SK-N-SH treated with all-trans-retinoic acid at 6 μM for 48 hours (cell line): ENCODE measurements around the gene KRTAP24-1.

ENCODE experiments used
- ATAC-seq: fragments of 200-7000 bp; cut with Tn5 transposase; 3 replicates; pipeline ENCODE4 v1.9.1; 2020; ENCODE audit warnings: mild to moderate bottlenecking, moderate library complexity
- BACH2 ChIP-seq: fragments of 250-450 bp; sonication (Bioruptor Pico); IDR thresholded peaks from 2 replicates; pipeline ENCODE4 v1.9.0; 2021; ENCODE audit warnings: mild to moderate bottlenecking, borderline replicate concordance
- ESRRG ChIP-seq: fragments of 250-450 bp; sonication (Bioruptor Pico); IDR thresholded peaks from 2 replicates; pipeline ENCODE4 v1.6.1; 2021; ENCODE audit warnings: mild to moderate bottlenecking
- GLIS3 ChIP-seq: fragments of 250-450 bp; sonication (Bioruptor Pico); IDR thresholded peaks from 2 replicates; pipeline ENCODE4 v1.5.0; 2020; ENCODE audit warnings: mild to moderate bottlenecking, moderate library complexity
- ISL1 ChIP-seq: fragments of 250-450 bp; sonication (Bioruptor Pico); IDR thresholded peaks from 2 replicates; pipeline ENCODE4 v2.1.2; 2022; ENCODE audit warnings: mild to moderate bottlenecking, moderate library complexity
- OSR1 ChIP-seq: fragments of 250-450 bp; sonication (Bioruptor Pico); IDR thresholded peaks from 2 replicates; pipeline ENCODE4 v1.8.0; 2022; ENCODE audit warnings: moderate library complexity, mild to moderate bottlenecking, inconsistent platforms
- PPARA ChIP-seq: fragments of 250-450 bp; sonication (Bioruptor Pico); IDR thresholded peaks from 2 replicates; pipeline ENCODE4 v1.5.0; 2020; ENCODE audit warnings: mild to moderate bottlenecking, borderline replicate concordance
- RARB ChIP-seq: fragments of 250-450 bp; sonication (Bioruptor Pico); IDR thresholded peaks from 2 replicates; pipeline ENCODE4 v1.8.0; 2021; ENCODE audit warnings: mild to moderate bottlenecking, moderate library complexity
- SNAI2 ChIP-seq: fragments of 250-450 bp; sonication (Bioruptor Pico); IDR thresholded peaks from 2 replicates; pipeline ENCODE4 v1.5.0; 2020; ENCODE audit warnings: mild to moderate bottlenecking, moderate library complexity
- TOX ChIP-seq: fragments of 250-450 bp; sonication (Bioruptor Pico); IDR thresholded peaks from 2 replicates; pipeline ENCODE4 v1.8.0; 2021; ENCODE audit warnings: mild to moderate bottlenecking, moderate library complexity, borderline replicate concordance
- TSHZ2 ChIP-seq: fragments of 250-450 bp; sonication (Bioruptor Pico); IDR thresholded peaks from 2 replicates; pipeline ENCODE4 v1.5.0; 2020; ENCODE audit warnings: mild to moderate bottlenecking, moderate library complexity
- ZC3H10 ChIP-seq: fragments of 250-450 bp; sonication (Bioruptor Pico); IDR thresholded peaks from 2 replicates; pipeline ENCODE4 v1.5.1; 2021; ENCODE audit warnings: mild to moderate bottlenecking, moderate library complexity
- ZFP30 ChIP-seq: fragments of 450-650 bp; formaldehyde crosslinking; IDR thresholded peaks from 2 replicates; pipeline ENCODE4 v1.5.0; 2022; ENCODE audit warnings: mild to moderate bottlenecking, moderate library complexity
- ZNF565 ChIP-seq: fragments of 450-650 bp; formaldehyde crosslinking; conservative IDR thresholded peaks from 2 replicates; pipeline ENCODE4 v1.5.0; 2020; ENCODE audit warnings: low read depth, mild to moderate bottlenecking, moderate library complexity
- ZNF70 ChIP-seq: fragments of 450-650 bp; formaldehyde crosslinking; IDR thresholded peaks from 2 replicates; pipeline ENCODE4 v1.5.0; 2020; ENCODE audit warnings: mild to moderate bottlenecking, moderate library complexity
- ZNF8 ChIP-seq: fragments of 450-650 bp; formaldehyde crosslinking; IDR thresholded peaks from 2 replicates; pipeline ENCODE4 v1.5.0; 2020; ENCODE audit warnings: mild to moderate bottlenecking, moderate library complexity
- TF ChIP-seq, protein P1 (sequence below): fragments of 250-450 bp; sonication (Bioruptor Pico); IDR thresholded peaks from 2 replicates; pipeline ENCODE4 v1.5.1; 2021; ENCODE audit warnings: mild to moderate bottlenecking, moderate library complexity
- TF ChIP-seq, protein P2 (sequence below): fragments of 250-450 bp; sonication (Bioruptor Pico); IDR thresholded peaks from 2 replicates; pipeline ENCODE4 v1.8.0; 2020; ENCODE audit warnings: mild to moderate bottlenecking, moderate library complexity, borderline replicate concordance

Gene KRTAP24-1

DNA sequence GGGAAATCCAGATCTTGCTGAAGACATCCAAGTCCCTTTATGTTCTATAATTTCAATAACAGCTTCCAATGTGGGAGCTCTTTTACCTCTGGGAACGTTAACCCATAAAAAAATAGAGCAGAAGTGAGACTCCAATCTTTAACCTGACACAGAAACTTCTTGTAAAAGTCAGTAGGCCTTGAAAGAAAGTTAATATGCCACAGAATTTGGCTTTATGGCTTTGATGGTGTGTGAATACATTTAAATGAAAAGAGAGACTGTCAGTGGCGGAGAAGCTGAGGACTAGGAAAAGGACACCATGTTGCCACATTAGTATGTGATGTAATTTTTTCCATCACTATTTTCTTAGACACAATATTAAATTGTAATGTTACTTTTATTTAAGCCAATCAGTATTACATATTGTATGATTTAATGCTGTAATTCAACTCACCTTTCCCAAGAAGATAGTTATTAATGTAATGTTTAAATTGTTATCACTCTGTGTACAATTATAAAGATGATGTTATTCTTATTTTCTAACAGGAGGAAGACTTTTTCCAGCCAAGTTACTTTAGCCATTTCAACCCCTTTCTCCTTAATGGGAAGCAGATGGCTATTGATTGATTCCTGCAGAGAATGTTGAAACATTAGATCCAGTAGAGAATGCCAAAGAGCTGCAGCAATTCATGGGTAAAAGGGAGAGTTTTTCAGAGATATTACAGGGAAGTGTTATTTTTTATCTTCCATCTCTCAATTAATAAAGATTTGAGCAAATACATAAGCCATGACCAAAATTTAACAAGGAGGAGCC, 49.3 kb downstream of the KRTAP24-1 start:
- no peak for ATAC-seq
- TF ChIP-seq TOX (CRISPR knock-in tag), result no peak
- TF ChIP-seq, protein P1, sequence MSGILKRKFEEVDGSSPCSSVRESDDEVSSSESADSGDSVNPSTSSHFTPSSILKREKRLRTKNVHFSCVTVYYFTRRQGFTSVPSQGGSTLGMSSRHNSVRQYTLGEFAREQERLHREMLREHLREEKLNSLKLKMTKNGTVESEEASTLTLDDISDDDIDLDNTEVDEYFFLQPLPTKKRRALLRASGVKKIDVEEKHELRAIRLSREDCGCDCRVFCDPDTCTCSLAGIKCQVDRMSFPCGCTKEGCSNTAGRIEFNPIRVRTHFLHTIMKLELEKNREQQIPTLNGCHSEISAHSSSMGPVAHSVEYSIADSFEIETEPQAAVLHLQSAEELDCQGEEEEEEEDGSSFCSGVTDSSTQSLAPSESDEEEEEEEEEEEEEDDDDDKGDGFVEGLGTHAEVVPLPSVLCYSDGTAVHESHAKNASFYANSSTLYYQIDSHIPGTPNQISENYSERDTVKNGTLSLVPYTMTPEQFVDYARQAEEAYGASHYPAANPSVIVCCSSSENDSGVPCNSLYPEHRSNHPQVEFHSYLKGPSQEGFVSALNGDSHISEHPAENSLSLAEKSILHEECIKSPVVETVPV, result no peak
- TF ChIP-seq ZFP30 (CRISPR knock-in tag), result no peak
- no peak for TF ChIP-seq ZNF70 (CRISPR knock-in tag)
- no peak for TF ChIP-seq OSR1 (CRISPR knock-in tag)
- TF ChIP-seq, protein P2, sequence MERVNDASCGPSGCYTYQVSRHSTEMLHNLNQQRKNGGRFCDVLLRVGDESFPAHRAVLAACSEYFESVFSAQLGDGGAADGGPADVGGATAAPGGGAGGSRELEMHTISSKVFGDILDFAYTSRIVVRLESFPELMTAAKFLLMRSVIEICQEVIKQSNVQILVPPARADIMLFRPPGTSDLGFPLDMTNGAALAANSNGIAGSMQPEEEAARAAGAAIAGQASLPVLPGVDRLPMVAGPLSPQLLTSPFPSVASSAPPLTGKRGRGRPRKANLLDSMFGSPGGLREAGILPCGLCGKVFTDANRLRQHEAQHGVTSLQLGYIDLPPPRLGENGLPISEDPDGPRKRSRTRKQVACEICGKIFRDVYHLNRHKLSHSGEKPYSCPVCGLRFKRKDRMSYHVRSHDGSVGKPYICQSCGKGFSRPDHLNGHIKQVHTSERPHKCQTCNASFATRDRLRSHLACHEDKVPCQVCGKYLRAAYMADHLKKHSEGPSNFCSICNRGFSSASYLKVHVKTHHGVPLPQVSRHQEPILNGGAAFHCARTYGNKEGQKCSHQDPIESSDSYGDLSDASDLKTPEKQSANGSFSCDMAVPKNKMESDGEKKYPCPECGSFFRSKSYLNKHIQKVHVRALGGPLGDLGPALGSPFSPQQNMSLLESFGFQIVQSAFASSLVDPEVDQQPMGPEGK (CRISPR knock-in tag), result no peak
- no peak for TF ChIP-seq SNAI2 (CRISPR knock-in tag)
- no peak for TF ChIP-seq RARB (CRISPR knock-in tag)
- no peak for TF ChIP-seq ZC3H10 (CRISPR knock-in tag)
- no peak for TF ChIP-seq ISL1 (CRISPR knock-in tag)
- TF ChIP-seq ZNF8 (CRISPR knock-in tag), result no peak
- no peak for TF ChIP-seq ESRRG (CRISPR knock-in tag)
- TF ChIP-seq BACH2, result no peak
- no peak for TF ChIP-seq PPARA (CRISPR knock-in tag)
- TF ChIP-seq GLIS3, result no peak
- TF ChIP-seq TSHZ2 (CRISPR knock-in tag), result no peak

DNA sequence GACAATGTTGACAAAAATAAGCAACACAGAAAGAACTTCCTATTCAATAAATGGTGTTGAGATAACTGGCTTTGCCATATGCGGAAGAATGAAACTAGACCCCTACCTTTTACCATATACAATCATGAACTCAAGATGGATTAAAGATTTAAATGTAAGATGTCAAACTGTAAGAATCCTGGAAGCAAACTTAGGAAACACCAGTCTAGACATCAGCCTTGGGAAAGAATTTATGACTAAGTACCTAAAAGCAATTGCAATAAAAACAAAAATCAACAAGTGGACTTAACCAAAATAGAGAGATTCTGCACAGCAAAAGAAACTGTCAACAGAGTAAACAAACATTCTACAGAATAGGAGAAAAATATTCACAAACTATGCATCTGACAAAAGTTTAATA, 50.7 kb downstream of the KRTAP24-1 start:
- ATAC-seq, result no peak
- no peak for TF ChIP-seq PPARA (CRISPR knock-in tag)
- TF ChIP-seq ZNF565 (CRISPR knock-in tag), result no peak
